K562 (cell line): Measurements from ENCODE around the gene PRKD2. TPM values are rescaled to one million over a fixed set of nuclear protein-coding genes. Genes with fewer than 3 reads are reported as not detected.
A peak's percentile ranks its signal among the peaks of the same experiment; 100 is the strongest.

Experiments
- DIDO1 ChIP-seq: fragments of 450-650 bp; IDR thresholded peaks from 2 replicates; pipeline ENCODE4 v1.6.1; 2016; ENCODE audit warnings: low read depth, missing biosample characterization, missing genetic modification characterization
- FOXJ3 ChIP-seq: sonication (generic); formaldehyde crosslinking; IDR thresholded peaks from 2 replicates; pipeline ENCODE4 v1.4.0; 2020; ENCODE audit warnings: mild to moderate bottlenecking, missing genetic modification reagents
- JUND ChIP-seq, 2 experiments: IDR thresholded peaks; 2 replicates in 1 of 2; 3 replicates in 1 of 2; pipeline ENCODE4 v1.6.1; 2011; ENCODE audit warnings: borderline replicate concordance in 2 of 2, low read depth in 2 of 2, low read length in 2 of 2, improper control_type of control experiment in 1 of 2, missing biosample characterization in 1 of 2, missing genetic modification characterization in 1 of 2, missing genetic modification reagents in 1 of 2
- MAZ ChIP-seq, 2 experiments: fragments of 450-650 bp in 1 of 2; sonication (generic) in 1 of 2; formaldehyde crosslinking; IDR thresholded peaks in 1 of 2; conservative IDR thresholded peaks in 1 of 2; 2 replicates each; pipeline versions ENCODE4 v1.4.0 to v1.5.0; 2020; ENCODE audit warnings: mild to moderate bottlenecking in 1 of 2, missing genetic modification reagents in 1 of 2
- MYC ChIP-seq, 2 experiments: fragments of 250-450 bp in 1 of 2; sonication (Bioruptor Pico) in 1 of 2; IDR thresholded peaks; 2 replicates each; pipeline versions ENCODE4 v1.5.1 to v1.6.1; 2012 to 2021; ENCODE audit warnings: low read depth in 2 of 2, borderline replicate concordance in 1 of 2, improper control_type of control experiment in 1 of 2, low read length in 1 of 2, mild to moderate bottlenecking in 1 of 2, moderate library complexity in 1 of 2
- NRF1 ChIP-seq, 2 experiments: fragments of 450-650 bp; IDR thresholded peaks in 1 of 2; conservative IDR thresholded peaks in 1 of 2; 2 replicates each; pipeline ENCODE4 v1.6.1; 2014; ENCODE audit warnings: mild to moderate bottlenecking in 2 of 2
- PTRF ChIP-seq: fragments of 450-650 bp; IDR thresholded peaks from 2 replicates; pipeline ENCODE4 v1.6.1; 2016; ENCODE audit warnings: mild to moderate bottlenecking, missing genetic modification characterization, missing compliant biosample characterization
- RAD21 ChIP-seq, 2 experiments: fragments of 250-450 bp in 1 of 2; fragments of 450-650 bp in 1 of 2; sonication (Bioruptor Pico) in 1 of 2; formaldehyde crosslinking in 1 of 2; IDR thresholded peaks in 1 of 2; conservative IDR thresholded peaks in 1 of 2; 2 replicates each; pipeline versions ENCODE4 v1.4.0 to v1.8.0; 2020 to 2022; ENCODE audit warnings: mild to moderate bottlenecking in 2 of 2, moderate library complexity in 1 of 2
- RB1 ChIP-seq: fragments of 450-650 bp; IDR thresholded peaks from 2 replicates; pipeline ENCODE4 v1.6.1; 2017; ENCODE audit warnings: low read depth, mild to moderate bottlenecking
- RBM22 ChIP-seq: fragments of 200-400 bp; formaldehyde crosslinking; IDR thresholded peaks from 2 replicates; pipeline ENCODE4 v1.6.1; 2018; ENCODE audit warnings: low read length, low read depth; ENCODE audit not compliant: poor library complexity, severe bottlenecking
- SMARCA4 ChIP-seq: fragments of 450-650 bp; IDR thresholded peaks from 2 replicates; pipeline ENCODE4 v1.6.1; 2016
- SMARCC2 ChIP-seq: fragments of 450-650 bp; IDR thresholded peaks from 2 replicates; pipeline ENCODE4 v1.6.1; 2017; ENCODE audit warnings: antibody characterized with exemption, moderate library complexity, mild to moderate bottlenecking, low read depth
- SMARCE1 ChIP-seq: fragments of 450-650 bp; IDR thresholded peaks from 2 replicates; pipeline ENCODE4 v1.7.1; 2016; ENCODE audit warnings: mild to moderate bottlenecking
- SP1 ChIP-seq: sonication (generic); formaldehyde crosslinking; IDR thresholded peaks from 2 replicates; pipeline ENCODE4 v1.8.1; 2022; ENCODE audit warnings: mild to moderate bottlenecking, missing genetic modification reagents
- TRIM28 ChIP-seq: fragments of 450-650 bp; IDR thresholded peaks from 2 replicates; pipeline ENCODE4 v1.6.1; 2017
- ZFP36 ChIP-seq: fragments of 150-350 bp; IDR thresholded peaks from 2 replicates; pipeline ENCODE4 v1.6.1; 2018; ENCODE audit warnings: low read length, low read depth; ENCODE audit not compliant: partially characterized antibody
- polyA plus RNA-seq, 8 experiments: library from polyadenylated mRNA; depleted of rRNA in 4 of 8; stranded (reverse) in 5 of 8; unstranded in 3 of 8; fragments of >200 nt; fragmentation: Nextera tagmentation in 2 of 8; fragmentation: Illumina TruSeq in 1 of 8; extraction: Ambion mirVana in 2 of 8; extraction: Trizol in 1 of 8; gene quantifications; 2 replicates each; pipeline versions ENCODE4 v1.2.1 to v1.2.3, GENCODE V29; 2011 to 2014; ENCODE audit warnings: inconsistent platforms in 1 of 8, missing spikeins in 1 of 8
- total RNA-seq, 7 experiments: library from RNA; depleted of rRNA in 6 of 7; stranded (reverse); fragments of >200 nt in 6 of 7; fragmentation: Illumina TruSeq in 2 of 7; extraction: Trizol in 2 of 7; gene quantifications; 2 replicates each; pipeline versions ENCODE4 v1.2.1 to v1.2.3, GENCODE V29; 2011 to 2021; ENCODE audit warnings: low replicate concordance in 1 of 7
- TF ChIP-seq, protein P1 (sequence below): IDR thresholded peaks from 2 replicates; pipeline ENCODE4 v1.6.1; 2011; ENCODE audit warnings: borderline replicate concordance, low read depth, mild to moderate bottlenecking, moderate library complexity, low read length; ENCODE audit not compliant: insufficient read depth, poor library complexity, severe bottlenecking
- TF ChIP-seq, protein P2 (sequence below): sonication (generic); formaldehyde crosslinking; IDR thresholded peaks from 2 replicates; pipeline ENCODE4 v1.8.0; 2022; ENCODE audit warnings: missing genetic modification reagents, mild to moderate bottlenecking, moderate library complexity, borderline replicate concordance

The PRKD2 gene
- total and polyA plus RNA-seq, 9 of the 15 experiments (the other 6 are each of a cell fraction or from before 2014, with no cell fraction given): 1.8 to 60.0 (median 15.0) TPM

DNA sequence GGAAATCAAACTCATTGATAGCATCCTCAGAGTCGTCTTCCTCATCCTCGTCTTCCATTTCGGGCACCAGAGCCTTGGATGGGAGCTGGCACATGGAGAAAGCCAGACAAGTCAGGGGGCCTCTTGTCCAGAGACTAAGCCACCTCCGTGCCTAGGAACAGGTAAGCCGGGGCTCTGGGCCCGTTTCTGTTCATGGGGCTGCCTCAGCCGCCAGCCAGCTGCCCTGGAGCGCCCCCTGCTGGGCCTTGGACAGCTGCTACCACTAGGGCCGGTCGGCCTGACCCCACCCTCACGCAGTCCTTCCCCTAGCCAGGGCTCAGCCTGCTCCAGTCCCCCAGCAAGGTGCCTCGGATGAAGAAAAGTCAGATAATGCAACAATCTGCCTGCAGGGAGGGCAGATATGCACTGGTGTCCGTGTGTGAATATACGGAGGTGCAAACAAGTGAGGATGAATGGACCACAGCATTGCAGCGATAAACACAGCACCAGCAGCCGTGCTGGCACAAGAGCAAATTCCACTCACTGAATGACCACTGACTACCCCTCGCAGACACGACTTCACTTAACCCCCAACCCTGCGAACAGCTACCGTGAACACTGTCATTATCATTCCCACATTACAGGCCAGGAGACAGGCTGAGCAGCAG, 11.9 kb upstream of the PRKD2 start (continued):
- TF ChIP-seq, protein P1, sequence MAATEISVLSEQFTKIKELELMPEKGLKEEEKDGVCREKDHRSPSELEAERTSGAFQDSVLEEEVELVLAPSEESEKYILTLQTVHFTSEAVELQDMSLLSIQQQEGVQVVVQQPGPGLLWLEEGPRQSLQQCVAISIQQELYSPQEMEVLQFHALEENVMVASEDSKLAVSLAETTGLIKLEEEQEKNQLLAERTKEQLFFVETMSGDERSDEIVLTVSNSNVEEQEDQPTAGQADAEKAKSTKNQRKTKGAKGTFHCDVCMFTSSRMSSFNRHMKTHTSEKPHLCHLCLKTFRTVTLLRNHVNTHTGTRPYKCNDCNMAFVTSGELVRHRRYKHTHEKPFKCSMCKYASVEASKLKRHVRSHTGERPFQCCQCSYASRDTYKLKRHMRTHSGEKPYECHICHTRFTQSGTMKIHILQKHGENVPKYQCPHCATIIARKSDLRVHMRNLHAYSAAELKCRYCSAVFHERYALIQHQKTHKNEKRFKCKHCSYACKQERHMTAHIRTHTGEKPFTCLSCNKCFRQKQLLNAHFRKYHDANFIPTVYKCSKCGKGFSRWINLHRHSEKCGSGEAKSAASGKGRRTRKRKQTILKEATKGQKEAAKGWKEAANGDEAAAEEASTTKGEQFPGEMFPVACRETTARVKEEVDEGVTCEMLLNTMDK: peak; percentile 95
- TF ChIP-seq SMARCE1 (peak; percentile 75), ZFP36 (no peak), DIDO1 (no peak), FOXJ3 (CRISPR knock-in tag) (no peak), SMARCC2 (0 out of 2 replicates have a peak, but pooled peaks have one; percentile 33), MYC (IDR thresholded peaks at IDR 0.05; ENCODE audit: low read depth, low read length) (0 out of 2 replicates have a peak, but pooled peaks have one; percentile 30), MYC (CRISPR knock-in tag; IDR thresholded peaks at IDR 0.05; ENCODE audit: borderline replicate concordance, low read depth) (no peak), RAD21 (CRISPR knock-in tag; conservative IDR thresholded peaks at IDR 0.05 in 1 of 2, IDR thresholded peaks at IDR 0.05 in 1 of 2) (peak; percentile 63 to 78), SP1 (CRISPR knock-in tag) (peak; percentile 20; the same call in 1 of the 2 replicates), RBM22 (peak; percentile 46), NRF1 (conservative IDR thresholded peaks at IDR 0.05 in 1 of 2, IDR thresholded peaks at IDR 0.05 in 1 of 2) (0 out of 4 replicates have a peak, but pooled peaks of 1 of the 2 experiments have one; percentile 19), PTRF (tag) (no peak), SMARCA4 (peak; percentile 76), JUND (IDR thresholded peaks at IDR 0.05; ENCODE audit: borderline replicate concordance, low read depth, low read length) (peak; percentile 38; the same call in 1 of the 2 replicates), JUND (tag; IDR thresholded peaks at IDR 0.05; ENCODE audit: borderline replicate concordance, low read depth, low read length) (no peak), TRIM28 (no peak), RB1 (peak; percentile 69; the same call in 1 of the 2 replicates), MAZ (CRISPR knock-in tag; conservative IDR thresholded peaks at IDR 0.05 in 1 of 2, IDR thresholded peaks at IDR 0.05 in 1 of 2) (peak in 1 of 2 experiments; percentile 58; a peak in 1 of 4 replicates)
- TF ChIP-seq, protein P2, sequence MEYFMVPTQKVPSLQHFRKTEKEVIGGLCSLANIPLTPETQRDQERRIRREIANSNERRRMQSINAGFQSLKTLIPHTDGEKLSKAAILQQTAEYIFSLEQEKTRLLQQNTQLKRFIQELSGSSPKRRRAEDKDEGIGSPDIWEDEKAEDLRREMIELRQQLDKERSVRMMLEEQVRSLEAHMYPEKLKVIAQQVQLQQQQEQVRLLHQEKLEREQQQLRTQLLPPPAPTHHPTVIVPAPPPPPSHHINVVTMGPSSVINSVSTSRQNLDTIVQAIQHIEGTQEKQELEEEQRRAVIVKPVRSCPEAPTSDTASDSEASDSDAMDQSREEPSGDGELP: peak; percentile 92
